Measurements from ENCODE around the gene ADAM12. TPM values are rescaled to one million over a fixed set of nuclear protein-coding genes. Genes with fewer than 3 reads are reported as not detected.

Gene ADAM12
- total and polyA plus RNA-seq, 8 donors = 0.03 to 3.7 (median 0.15) TPM

DNA sequence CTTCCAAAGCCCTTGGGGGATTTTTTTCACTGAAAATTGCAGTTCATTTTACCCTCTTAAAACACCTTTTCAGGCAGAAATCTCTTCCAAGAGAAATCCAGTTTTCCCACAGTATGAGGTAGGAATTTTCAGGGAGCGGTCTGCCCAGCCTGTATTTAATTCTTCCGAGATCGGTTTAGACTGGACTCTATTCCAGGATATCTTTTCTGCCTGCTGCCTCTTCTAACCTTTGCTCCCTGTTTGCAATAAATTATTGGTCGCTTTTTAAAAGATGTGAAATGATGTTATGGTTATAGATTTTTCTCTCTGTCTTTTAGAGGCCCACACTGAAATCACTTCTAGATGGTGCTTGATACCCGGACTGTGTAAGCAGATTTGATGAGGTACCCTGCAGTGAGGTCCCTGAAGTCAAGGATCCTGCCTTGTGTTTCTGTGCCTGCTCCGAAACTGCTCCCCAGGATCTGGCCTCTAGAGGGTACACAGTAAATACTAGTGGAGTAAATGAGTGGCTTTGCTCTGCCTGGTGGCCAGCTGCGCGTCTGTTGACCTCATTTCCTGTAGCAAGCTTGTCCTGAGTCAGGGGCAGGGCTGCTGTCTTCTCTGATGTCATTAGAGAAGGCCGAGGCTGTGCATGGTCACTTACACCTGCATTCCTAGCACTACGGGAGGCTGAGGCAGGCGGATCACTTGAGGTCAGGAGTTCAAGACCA, 300.3 kb downstream of the ADAM12 start:
- H3K27me3 ChIP-seq = no peaks in the 10 kb centered on the region
- no peaks in the 10 kb centered on the region for H3K4me1 ChIP-seq
- no peak overlapping the region for H3K4me3 ChIP-seq
- H3K9me3 ChIP-seq = no peaks in the 10 kb centered on the region
- intact Hi-C loops (cut with DNase I) = no loop called here
- DNase-seq (no peak), ATAC-seq (peak in 1 of 4 donors; percentile 22), FAIRE-seq (no peak)
- TF ChIP-seq, protein P1, sequence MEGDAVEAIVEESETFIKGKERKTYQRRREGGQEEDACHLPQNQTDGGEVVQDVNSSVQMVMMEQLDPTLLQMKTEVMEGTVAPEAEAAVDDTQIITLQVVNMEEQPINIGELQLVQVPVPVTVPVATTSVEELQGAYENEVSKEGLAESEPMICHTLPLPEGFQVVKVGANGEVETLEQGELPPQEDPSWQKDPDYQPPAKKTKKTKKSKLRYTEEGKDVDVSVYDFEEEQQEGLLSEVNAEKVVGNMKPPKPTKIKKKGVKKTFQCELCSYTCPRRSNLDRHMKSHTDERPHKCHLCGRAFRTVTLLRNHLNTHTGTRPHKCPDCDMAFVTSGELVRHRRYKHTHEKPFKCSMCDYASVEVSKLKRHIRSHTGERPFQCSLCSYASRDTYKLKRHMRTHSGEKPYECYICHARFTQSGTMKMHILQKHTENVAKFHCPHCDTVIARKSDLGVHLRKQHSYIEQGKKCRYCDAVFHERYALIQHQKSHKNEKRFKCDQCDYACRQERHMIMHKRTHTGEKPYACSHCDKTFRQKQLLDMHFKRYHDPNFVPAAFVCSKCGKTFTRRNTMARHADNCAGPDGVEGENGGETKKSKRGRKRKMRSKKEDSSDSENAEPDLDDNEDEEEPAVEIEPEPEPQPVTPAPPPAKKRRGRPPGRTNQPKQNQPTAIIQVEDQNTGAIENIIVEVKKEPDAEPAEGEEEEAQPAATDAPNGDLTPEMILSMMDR (IDR thresholded peaks at IDR 0.05) = no peak
- H3K27ac ChIP-seq = no peak overlapping the region
- whole genome bisulfite sequencing, 2 donors = 67 to 74% methylated on average over 11 of the region's 11 CpGs
- no peaks in the 10 kb centered on the region for H3K36me3 ChIP-seq

DNA sequence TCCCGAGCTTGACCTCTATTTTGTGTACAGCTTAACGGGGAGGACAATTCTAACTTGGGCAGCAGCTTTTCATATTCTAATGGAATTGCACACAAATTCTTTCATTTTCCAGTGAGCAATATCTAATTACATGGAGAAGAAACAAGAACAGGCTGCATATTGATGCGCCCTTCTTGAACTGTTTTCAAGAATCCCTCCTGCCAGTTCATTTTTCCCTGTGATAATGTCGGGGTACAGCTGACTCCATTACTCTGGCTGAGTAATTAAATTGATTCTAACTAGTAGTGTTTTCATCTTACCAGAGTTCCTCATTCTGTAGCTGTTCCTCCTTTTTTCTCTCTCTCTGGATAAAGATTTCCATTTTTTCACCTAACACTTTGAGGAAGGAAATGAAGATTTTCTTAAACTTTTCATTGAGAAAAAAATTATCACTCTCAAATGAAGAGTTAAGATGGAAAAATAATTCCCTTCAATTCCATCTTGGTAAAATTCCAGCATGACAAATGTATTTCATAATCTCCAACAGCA, 301.1 kb downstream of the ADAM12 start:
- TF ChIP-seq, protein P1 (IDR thresholded peaks at IDR 0.05) = no peak
- H3K27me3 ChIP-seq = no peaks in the 10 kb centered on the region
- no peak for DNase-seq
- intact Hi-C loops (cut with DNase I) = no loop called here
- H3K9me3 ChIP-seq = no peaks in the 10 kb centered on the region
- no peak overlapping the region for H3K27ac ChIP-seq
- H3K4me1 ChIP-seq = no peaks in the 10 kb centered on the region
- no peak overlapping the region for H3K4me3 ChIP-seq
- ATAC-seq = no peak
- H3K36me3 ChIP-seq = no peaks in the 10 kb centered on the region
- 90 to 93% methylated on average over 4 of the region's 4 CpGs for WGBS, 2 donors
- FAIRE-seq = no peak

- ATAC-seq = no peak
- no peak for DNase-seq
- intact Hi-C loops (cut with DNase I) = no loop called here
- Histone ChIP-seq H3K36me3 (no peaks in the 10 kb centered on the region), H3K4me3 (no peak overlapping the region), H3K27me3 (no peaks in the 10 kb centered on the region), H3K27ac (no peak overlapping the region), H3K9me3 (no peaks in the 10 kb centered on the region), H3K4me1 (no peaks in the 10 kb centered on the region)
- TF ChIP-seq, protein P1 (IDR thresholded peaks at IDR 0.05) = no peak
- FAIRE-seq = no peak
- 60 to 67% methylated on average over 1 of the region's 1 CpG for WGBS, 2 donors
Observed at GRCh38 chr10:126085806-126086205, 302.5 kb downstream of the ADAM12 start.

- H3K4me3 ChIP-seq = no peak overlapping the region
- TF ChIP-seq, protein P1 (IDR thresholded peaks at IDR 0.05) = no peak
- no peak overlapping the region for H3K27ac ChIP-seq
- DNase-seq = no peak
- no peak for ATAC-seq
- H3K27me3 ChIP-seq = no peaks in the 10 kb centered on the region
- 78 to 83% methylated on average over 4 of the region's 4 CpGs for WGBS, 2 donors
- H3K9me3 ChIP-seq = no peaks in the 10 kb centered on the region
- no peak for FAIRE-seq
- no peaks in the 10 kb centered on the region for H3K4me1 ChIP-seq
- H3K36me3 ChIP-seq = no peaks in the 10 kb centered on the region
- intact Hi-C loops (cut with DNase I) = no loop called here
Observed at GRCh38 chr10:126084369-126084768, 303.9 kb downstream of the ADAM12 start.

GRCh38 chr10:126083009-126083408, 305.3 kb downstream of the ADAM12 start:
- H3K4me3 ChIP-seq = no peak overlapping the region
- H3K27me3 ChIP-seq = no peaks in the 10 kb centered on the region
- no peak for FAIRE-seq
- H3K27ac ChIP-seq = no peak overlapping the region
- no peak for ATAC-seq
- TF ChIP-seq, protein P1 (IDR thresholded peaks at IDR 0.05) = no peak
- DNase-seq = no peak
- intact Hi-C loops (cut with DNase I) = no loop called here
- no peaks in the 10 kb centered on the region for H3K9me3 ChIP-seq
- H3K4me1 ChIP-seq = no peaks in the 10 kb centered on the region
- no peaks in the 10 kb centered on the region for H3K36me3 ChIP-seq
- 92 to 96% methylated on average over 9 of the region's 9 CpGs for WGBS, 2 donors
